IPS-18c (cell line): ENCODE measurements around the gene ARHGEF1.

Experiments used
- H3K4me3 ChIP-seq: 2 replicates; pipeline ENCODE4 v1.7.0; 2013; ENCODE audit warnings: low read depth, mild to moderate bottlenecking, low read length, moderate library complexity; ENCODE audit not compliant: insufficient read depth
- H3K9me3 ChIP-seq: one replicate; pipeline ENCODE4 v1.6.1; 2013; ENCODE audit warnings: mild to moderate bottlenecking, low read length, moderate library complexity; ENCODE audit not compliant: control insufficient read depth, insufficient read depth

The ARHGEF1 gene

GRCh38 chr19:41892173-41892902 is 9.4 kb downstream of the ARHGEF1 start:
- H3K4me3 ChIP-seq, result no peak overlapping the region
- H3K9me3 ChIP-seq, result no peaks in the 10 kb centered on the region

GRCh38 chr19:41893899-41894298 is 10.9 kb downstream of the ARHGEF1 start:
- Histone ChIP-seq H3K9me3 (no peaks in the 10 kb centered on the region), H3K4me3 (no peak overlapping the region)

- Histone ChIP-seq H3K4me3 (no peak overlapping the region), H3K9me3 (no peaks in the 10 kb centered on the region)
Observed at GRCh38 chr19:41894350-41894749, 11.4 kb downstream of the ARHGEF1 start.

- Histone ChIP-seq H3K4me3 (no peak overlapping the region), H3K9me3 (no peaks in the 10 kb centered on the region)
Observed at GRCh38 chr19:41895745-41896580, 13.0 kb downstream of the ARHGEF1 start.

GRCh38 chr19:41896581-41896942 is 13.6 kb downstream of the ARHGEF1 start:
- Histone ChIP-seq H3K9me3 (no peaks in the 10 kb centered on the region), H3K4me3 (no peak overlapping the region)

GRCh38 chr19:41897181-41897580 is 14.2 kb downstream of the ARHGEF1 start:
- H3K9me3 ChIP-seq, result no peaks in the 10 kb centered on the region
- H3K4me3 ChIP-seq, result no peak overlapping the region

- H3K9me3 ChIP-seq, result no peaks in the 10 kb centered on the region
- no peak overlapping the region for H3K4me3 ChIP-seq
Observed at GRCh38 chr19:41897820-41898219, 14.8 kb downstream of the ARHGEF1 start.

- H3K4me3 ChIP-seq, result no peak overlapping the region
- H3K9me3 ChIP-seq, result no peaks in the 10 kb centered on the region
Observed at GRCh38 chr19:41898235-41898634, 15.3 kb downstream of the ARHGEF1 start.

GRCh38 chr19:41901707-41902360 is 18.9 kb downstream of the ARHGEF1 start:
- Histone ChIP-seq H3K4me3 (no peak overlapping the region), H3K9me3 (no peaks in the 10 kb centered on the region)

- H3K9me3 ChIP-seq, result no peaks in the 10 kb centered on the region
- H3K4me3 ChIP-seq, result no peak overlapping the region
Observed at GRCh38 chr19:41902594-41902993, 19.6 kb downstream of the ARHGEF1 start.

- H3K4me3 ChIP-seq, result no peak overlapping the region
- H3K9me3 ChIP-seq, result no peaks in the 10 kb centered on the region
Observed at GRCh38 chr19:41903193-41903953, 20.4 kb downstream of the ARHGEF1 start.

- no peaks in the 10 kb centered on the region for H3K9me3 ChIP-seq
- H3K4me3 ChIP-seq, result no peak overlapping the region
Observed at GRCh38 chr19:41904118-41904870, 21.3 kb downstream of the ARHGEF1 start.

GRCh38 chr19:41905273-41906002 is 22.5 kb downstream of the ARHGEF1 start:
- no peaks in the 10 kb centered on the region for H3K9me3 ChIP-seq
- H3K4me3 ChIP-seq, result no peak overlapping the region

- no peaks in the 10 kb centered on the region for H3K9me3 ChIP-seq
- no peak overlapping the region for H3K4me3 ChIP-seq
Observed at GRCh38 chr19:41906271-41906670, 23.3 kb downstream of the ARHGEF1 start.

GRCh38 chr19:41906916-41907680 is 24.1 kb downstream of the ARHGEF1 start:
- Histone ChIP-seq H3K9me3 (no peaks in the 10 kb centered on the region), H3K4me3 (no peak overlapping the region)
